AG09309 (cell line): ENCODE results near the gene ZBTB2.
"Not testable (repeated sequence)": the region's sequence is repeated elsewhere in the genome, so short reads cannot be mapped to it uniquely, and the experiment has no call there.

Experiments
- DNase-seq: peaks from one replicate; pipeline ENCODE4 v3.0.0-alpha.2; 2010; ENCODE audit warnings: low read depth
- H3K4me3 ChIP-seq: 2 replicates; pipeline ENCODE4 v1.5.1; 2011; ENCODE audit warnings: mild to moderate bottlenecking, low read depth, low read length, moderate library complexity; ENCODE audit not compliant: control insufficient read depth
- TF ChIP-seq, protein P1 (sequence below): IDR thresholded peaks from 2 replicates; pipeline ENCODE4 v1.5.1; 2011; ENCODE audit warnings: mild to moderate bottlenecking, low read depth, low read length, inconsistent platforms; ENCODE audit not compliant: insufficient read depth, control insufficient read depth; ENCODE audit errors: missing control alignments

The ZBTB2 gene

DNA sequence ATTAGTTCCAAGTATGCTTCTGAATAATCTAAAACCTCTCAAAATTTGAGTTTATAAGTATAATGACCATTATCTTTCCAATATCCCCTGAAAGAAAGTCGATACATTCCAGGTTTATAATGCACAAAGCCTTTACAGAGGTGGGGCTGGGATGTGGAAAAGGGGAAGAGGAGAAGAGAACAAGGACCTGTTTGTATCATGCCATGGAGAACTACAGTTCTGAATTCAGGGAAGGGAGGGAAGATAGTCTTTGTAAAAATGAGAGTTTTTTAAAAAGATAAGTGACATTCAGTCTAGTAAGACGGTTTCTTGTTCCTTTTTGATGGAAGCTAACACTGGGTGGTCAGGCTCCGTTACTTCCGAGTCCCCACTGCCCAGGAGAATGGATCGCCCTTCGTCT lies 26.1 kb downstream of the ZBTB2 start:
- no peak overlapping the region for H3K4me3 ChIP-seq
- TF ChIP-seq, protein P1, sequence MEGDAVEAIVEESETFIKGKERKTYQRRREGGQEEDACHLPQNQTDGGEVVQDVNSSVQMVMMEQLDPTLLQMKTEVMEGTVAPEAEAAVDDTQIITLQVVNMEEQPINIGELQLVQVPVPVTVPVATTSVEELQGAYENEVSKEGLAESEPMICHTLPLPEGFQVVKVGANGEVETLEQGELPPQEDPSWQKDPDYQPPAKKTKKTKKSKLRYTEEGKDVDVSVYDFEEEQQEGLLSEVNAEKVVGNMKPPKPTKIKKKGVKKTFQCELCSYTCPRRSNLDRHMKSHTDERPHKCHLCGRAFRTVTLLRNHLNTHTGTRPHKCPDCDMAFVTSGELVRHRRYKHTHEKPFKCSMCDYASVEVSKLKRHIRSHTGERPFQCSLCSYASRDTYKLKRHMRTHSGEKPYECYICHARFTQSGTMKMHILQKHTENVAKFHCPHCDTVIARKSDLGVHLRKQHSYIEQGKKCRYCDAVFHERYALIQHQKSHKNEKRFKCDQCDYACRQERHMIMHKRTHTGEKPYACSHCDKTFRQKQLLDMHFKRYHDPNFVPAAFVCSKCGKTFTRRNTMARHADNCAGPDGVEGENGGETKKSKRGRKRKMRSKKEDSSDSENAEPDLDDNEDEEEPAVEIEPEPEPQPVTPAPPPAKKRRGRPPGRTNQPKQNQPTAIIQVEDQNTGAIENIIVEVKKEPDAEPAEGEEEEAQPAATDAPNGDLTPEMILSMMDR = no peak

DNA sequence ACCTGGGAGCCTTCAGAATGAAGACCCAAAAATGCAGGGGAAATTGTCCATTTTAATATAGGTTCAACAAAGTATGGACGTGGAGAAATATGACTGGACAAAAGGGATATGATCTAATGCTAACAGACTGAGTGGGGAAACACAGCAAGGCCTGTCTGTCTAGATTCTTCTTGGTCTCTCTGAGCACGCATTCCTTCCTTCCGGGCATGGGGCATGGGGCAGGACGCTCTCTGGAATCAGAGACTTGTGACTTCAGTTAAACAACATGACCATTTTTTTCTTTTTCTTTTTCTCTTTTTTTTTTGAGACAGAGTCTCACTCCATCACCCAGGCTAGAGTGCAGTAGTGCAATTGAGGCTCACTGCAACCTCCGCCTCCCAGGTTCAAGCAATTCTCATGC lies 31.9 kb downstream of the ZBTB2 start:
- TF ChIP-seq, protein P1 = no peak
- DNase-seq = no peak
- no peak overlapping the region for H3K4me3 ChIP-seq

More for the DNA sequence above, 26.1 kb downstream of the ZBTB2 start:
- DNase-seq = no peak

DNA sequence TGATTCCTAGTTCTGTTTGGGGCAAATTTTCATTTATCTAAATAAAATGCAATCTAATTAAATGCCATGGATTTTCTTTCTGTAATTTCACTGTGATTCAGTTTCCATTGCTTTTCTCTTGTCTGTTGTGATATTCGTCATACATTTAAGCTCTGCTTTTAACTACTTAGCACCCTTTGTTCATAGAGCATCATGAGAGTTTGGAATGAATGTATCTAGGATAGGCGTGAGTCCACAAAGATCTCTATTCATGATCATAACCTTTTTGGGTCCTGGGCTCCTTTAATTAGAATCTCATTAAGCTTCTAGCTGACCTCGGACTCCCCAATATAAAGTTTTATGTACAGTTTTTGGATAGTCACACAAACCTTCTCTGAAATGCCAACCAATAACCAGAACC lies 32.9 kb downstream of the ZBTB2 start:
- DNase-seq = no peak
- H3K4me3 ChIP-seq = no peak overlapping the region
- TF ChIP-seq, protein P1 = no peak

DNA sequence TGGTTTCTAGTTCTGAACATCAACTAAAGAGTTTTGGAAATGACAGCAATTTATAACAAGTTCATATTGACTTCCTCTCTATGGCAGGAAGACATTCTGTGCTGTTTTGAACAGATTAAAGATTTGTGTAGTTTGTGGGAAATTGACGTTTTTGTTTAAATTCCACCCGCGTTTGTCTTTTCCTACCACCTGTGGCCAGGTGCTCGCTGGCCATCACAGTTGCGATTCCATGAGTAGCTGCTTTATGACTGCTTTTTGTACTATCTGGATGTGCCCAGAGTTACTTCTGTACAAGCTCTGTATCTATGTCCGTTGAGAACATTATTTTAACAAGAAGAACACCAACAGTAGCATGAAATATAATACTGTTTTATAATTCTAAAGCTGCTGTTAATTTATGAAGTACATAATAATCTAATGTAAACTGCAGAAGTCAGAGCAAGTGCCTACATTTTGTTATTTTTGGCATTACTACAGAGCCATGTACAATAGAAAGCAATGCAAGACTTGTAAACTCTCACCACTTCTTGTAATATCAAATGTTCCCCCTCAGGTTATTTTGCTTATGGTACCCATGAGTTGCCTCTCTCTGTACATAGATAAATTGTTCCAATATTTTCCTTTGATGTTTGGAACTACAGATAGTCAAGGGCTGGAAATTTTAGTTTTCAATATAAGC lies 33.5 kb downstream of the ZBTB2 start:
- TF ChIP-seq, protein P1 = no peak
- no peak overlapping the region for H3K4me3 ChIP-seq
- no peak for DNase-seq

DNA sequence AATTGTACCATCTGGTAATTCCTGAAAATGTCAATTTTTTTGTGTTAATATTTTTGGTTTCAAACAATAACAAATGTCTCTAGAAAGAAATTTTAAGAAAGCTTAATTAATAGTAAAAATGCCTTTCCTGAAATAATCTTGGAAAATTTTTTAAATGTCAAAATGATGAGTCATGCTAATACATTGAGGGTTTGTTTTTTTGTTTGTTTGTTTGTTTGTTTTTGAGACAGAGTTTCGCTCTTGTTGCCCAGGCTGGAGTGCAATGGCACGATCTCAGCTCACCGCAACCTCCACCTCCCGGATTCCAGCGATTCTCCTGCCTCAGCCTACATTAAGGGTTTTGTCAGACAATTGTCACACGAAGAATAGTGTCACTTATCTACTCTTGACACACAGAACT lies 34.4 kb downstream of the ZBTB2 start:
- not testable (repeated sequence) for DNase-seq, H3K4me3 ChIP-seq

DNA sequence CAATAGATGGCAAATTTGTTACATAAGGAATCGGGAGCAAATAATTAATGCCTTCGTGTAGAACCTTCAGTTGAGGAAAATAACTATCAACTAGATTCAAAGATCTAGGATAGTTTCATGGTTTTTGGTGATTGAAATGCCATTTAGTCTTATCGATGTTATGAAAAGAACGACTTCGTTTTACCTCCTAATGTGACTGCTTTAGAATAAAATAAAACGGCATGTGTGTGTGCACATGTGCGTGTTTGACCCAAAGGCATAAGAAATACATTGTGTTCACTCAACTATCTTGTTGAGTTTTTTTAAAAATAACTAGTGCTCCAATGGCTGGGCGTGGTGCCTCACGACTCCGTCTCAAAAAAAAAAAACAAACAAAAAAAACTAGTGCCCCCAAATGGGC lies 37.6 kb downstream of the ZBTB2 start:
- DNase-seq = no peak
- TF ChIP-seq, protein P1 = no peak

DNA sequence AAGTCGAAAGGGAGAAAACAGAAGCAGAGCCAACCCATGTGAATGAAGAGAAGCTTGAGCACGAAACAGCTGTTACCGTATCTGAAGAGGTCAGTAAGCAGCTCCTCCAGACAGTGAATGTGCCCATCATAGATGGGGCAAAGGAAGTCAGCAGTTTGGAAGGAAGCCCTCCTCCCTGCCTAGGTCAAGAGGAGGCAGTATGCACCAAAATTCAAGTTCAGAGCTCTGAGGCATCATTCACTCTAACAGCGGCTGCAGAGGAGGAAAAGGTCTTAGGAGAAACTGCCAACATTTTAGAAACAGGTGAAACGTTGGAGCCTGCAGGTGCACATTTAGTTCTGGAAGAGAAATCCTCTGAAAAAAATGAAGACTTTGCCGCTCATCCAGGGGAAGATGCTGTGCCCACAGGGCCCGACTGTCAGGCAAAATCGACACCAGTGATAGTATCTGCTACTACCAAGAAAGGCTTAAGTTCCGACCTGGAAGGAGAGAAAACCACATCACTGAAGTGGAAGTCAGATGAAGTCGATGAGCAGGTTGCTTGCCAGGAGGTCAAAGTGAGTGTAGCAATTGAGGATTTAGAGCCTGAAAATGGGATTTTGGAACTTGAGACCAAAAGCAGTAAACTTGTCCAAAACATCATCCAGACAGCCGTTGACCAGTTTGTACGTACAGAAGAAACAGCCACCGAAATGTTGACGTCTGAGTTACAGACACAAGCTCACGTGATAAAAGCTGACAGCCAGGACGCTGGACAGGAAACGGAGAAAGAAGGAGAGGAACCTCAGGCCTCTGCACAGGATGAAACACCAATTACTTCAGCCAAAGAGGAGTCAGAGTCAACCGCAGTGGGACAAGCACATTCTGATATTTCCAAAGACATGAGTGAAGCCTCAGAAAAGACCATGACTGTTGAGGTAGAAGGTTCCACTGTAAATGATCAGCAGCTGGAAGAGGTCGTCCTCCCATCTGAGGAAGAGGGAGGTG lies 38.7 kb downstream of the ZBTB2 start:
- TF ChIP-seq, protein P1 = no peak
- H3K4me3 ChIP-seq = no peak overlapping the region
- no peak for DNase-seq

More for the DNA sequence above, 37.6 kb downstream of the ZBTB2 start:
- H3K4me3 ChIP-seq = no peak overlapping the region
